H1 (cell line): ENCODE measurements around the gene SRRM3. TPM values are rescaled to one million over a fixed set of nuclear protein-coding genes. Genes with fewer than 3 reads are reported as not detected.

Experiments
- CTCF ChIA-PET: fragments of 300-600 bp; sonication (Branson Sonifier 250); formaldehyde crosslinking; loops from one replicate; lab custom pipeline; 2021; ENCODE audit not compliant: partially characterized antibody; lab: Charles Lee
- POLR2A ChIA-PET: fragments of 300-600 bp; sonication (Branson Sonifier 250); formaldehyde crosslinking; loops from one replicate; lab custom pipeline; 2021; ENCODE audit warnings: inconsistent platforms; ENCODE audit not compliant: partially characterized antibody; lab: Charles Lee
- DNase-seq, 2 experiments: peaks; one replicate each; pipeline versions ENCODE4 v3.0.0 to v3.0.0-alpha.2; 2010 to 2022; ENCODE audit warnings: low spot score in 2 of 2, low read depth in 1 of 2, mixed read lengths in 1 of 2
- FAIRE-seq: peaks from 2 replicates; lab custom pipeline; 2011; peaks lifted over from hg19 to GRCh38; lab: Jason Lieb, UNC
- H2AFZ ChIP-seq: 2 replicates; pipeline ENCODE4 v1.8.1; 2012; ENCODE audit warnings: low read length, inconsistent platforms
- H2AK5ac ChIP-seq: 2 replicates; pipeline ENCODE4 v1.6.1; 2013; ENCODE audit warnings: low read depth, low read length
- H2BK120ac ChIP-seq: replicated peaks from 2 replicates; pipeline ENCODE3; 2013; ENCODE audit warnings: low read depth, low read length, inconsistent platforms
- H2BK12ac ChIP-seq: 2 replicates; pipeline ENCODE4 v1.6.1; 2013; ENCODE audit warnings: low read depth, low read length
- H2BK15ac ChIP-seq: 2 replicates; pipeline ENCODE4 v1.6.1; 2013; ENCODE audit warnings: low read length
- H2BK20ac ChIP-seq: 2 replicates; pipeline ENCODE4 v1.6.1; 2013; ENCODE audit warnings: low read length
- H2BK5ac ChIP-seq: 2 replicates; pipeline ENCODE4 v1.6.1; 2013; ENCODE audit warnings: low read depth, low read length
- H3K14ac ChIP-seq: 2 replicates; pipeline ENCODE4 v1.6.1; 2013; ENCODE audit warnings: inconsistent platforms; ENCODE audit not compliant: insufficient read length
- H3K18ac ChIP-seq: 2 replicates; pipeline ENCODE4 v1.6.1; 2013; ENCODE audit warnings: low read length; ENCODE audit errors: extremely low read depth
- H3K23ac ChIP-seq: 2 replicates; pipeline ENCODE4 v1.6.1; 2013; ENCODE audit warnings: inconsistent platforms; ENCODE audit not compliant: insufficient read length
- H3K23me2 ChIP-seq: 2 replicates; pipeline ENCODE4 v1.6.1; 2013; ENCODE audit warnings: low read depth, low read length
- H3K27ac ChIP-seq: 2 replicates; pipeline ENCODE4 v1.6.1; 2011; ENCODE audit warnings: low read depth, low read length, inconsistent platforms
- H3K27me3 ChIP-seq, 4 experiments: replicated peaks in 1 of 4; 1 replicate in 1 of 4; 2 replicates in 3 of 4; pipeline versions ENCODE4 v1.6.1 to v1.8.1; 2011 to 2013; ENCODE audit warnings: low read length in 3 of 4, mild to moderate bottlenecking in 3 of 4, inconsistent platforms in 2 of 4, mixed read lengths in 2 of 4, moderate library complexity in 1 of 4; ENCODE audit not compliant: control insufficient read depth in 3 of 4, insufficient read depth in 3 of 4; ENCODE audit errors: extremely low read depth in 1 of 4
- H3K36me3 ChIP-seq, 4 experiments: 2 replicates each; pipeline versions ENCODE4 v1.6.1 to v1.8.1; 2011 to 2013; ENCODE audit warnings: mild to moderate bottlenecking in 4 of 4, low read length in 3 of 4, moderate library complexity in 2 of 4, control low read depth in 1 of 4, inconsistent platforms in 1 of 4; ENCODE audit not compliant: insufficient read depth in 4 of 4, control insufficient read depth in 2 of 4
- H3K4ac ChIP-seq: replicated peaks from 2 replicates; pipeline ENCODE3; 2013; ENCODE audit warnings: low read length, low read depth, mixed read lengths, inconsistent platforms; ENCODE audit not compliant: insufficient read length
- H3K4me1 ChIP-seq, 4 experiments: replicated peaks in 1 of 4; 1 replicate in 1 of 4; 2 replicates in 3 of 4; pipeline versions ENCODE4 v1.6.1 to v1.8.1; 2011 to 2013; ENCODE audit warnings: low read length in 3 of 4, inconsistent platforms in 2 of 4, mixed read lengths in 1 of 4; ENCODE audit not compliant: insufficient read depth in 4 of 4, control insufficient read depth in 3 of 4
- H3K4me2 ChIP-seq, 2 experiments: 2 replicates each; pipeline versions ENCODE4 v1.6.1 to v1.8.1; 2011 to 2013; ENCODE audit warnings: low read depth in 2 of 2, low read length in 2 of 2, control low read depth in 1 of 2, inconsistent platforms in 1 of 2, mild to moderate bottlenecking in 1 of 2; ENCODE audit not compliant: insufficient read depth in 1 of 2
- H3K4me3 ChIP-seq, 4 experiments: fragments of 200-600, 300-600 bp in 1 of 4; sonication (generic), shearing (Covaris generic), sonication (Bioruptor Twin) in 1 of 4; 2 replicates each; pipeline versions ENCODE4 v1.5.1 to v1.8.1; 2011 to 2016; ENCODE audit warnings: low read length in 4 of 4, low read depth in 3 of 4, control low read depth in 2 of 4, inconsistent platforms in 2 of 4, mild to moderate bottlenecking in 2 of 4, mixed read lengths in 1 of 4, moderate library complexity in 1 of 4; ENCODE audit not compliant: insufficient read depth in 2 of 4; ENCODE audit errors: extremely low read depth in 1 of 4
- H3K56ac ChIP-seq: replicated peaks from 2 replicates; pipeline ENCODE3; 2013; ENCODE audit warnings: low read depth, mild to moderate bottlenecking, mixed read lengths, low read length, inconsistent platforms; ENCODE audit not compliant: insufficient read length
- H3K79me1 ChIP-seq: 2 replicates; pipeline ENCODE4 v1.6.1; 2013; ENCODE audit warnings: low read depth, low read length, control low read depth
- H3K79me2 ChIP-seq, 2 experiments: 2 replicates each; pipeline versions ENCODE4 v1.6.1 to v1.8.1; 2012 to 2013; ENCODE audit warnings: low read length in 2 of 2, mild to moderate bottlenecking in 2 of 2, inconsistent platforms in 1 of 2; ENCODE audit not compliant: insufficient read depth in 2 of 2, control insufficient read depth in 1 of 2
- H3K9ac ChIP-seq, 4 experiments: replicated peaks in 1 of 4; 1 replicate in 1 of 4; 2 replicates in 3 of 4; pipeline versions ENCODE4 v1.6.1 to v1.8.1; 2011 to 2013; ENCODE audit warnings: low read depth in 3 of 4, low read length in 3 of 4, control low read depth in 2 of 4, mild to moderate bottlenecking in 2 of 4, moderate library complexity in 2 of 4, inconsistent platforms in 1 of 4; ENCODE audit errors: extremely low read depth in 1 of 4
- H3K9me3 ChIP-seq, 2 experiments: 2 replicates each; pipeline versions ENCODE4 v1.6.1 to v1.8.1; 2012 to 2013; ENCODE audit warnings: mild to moderate bottlenecking in 2 of 2, moderate library complexity in 2 of 2, control low read depth in 1 of 2, inconsistent platforms in 1 of 2, low read depth in 1 of 2, low read length in 1 of 2, mixed read lengths in 1 of 2; ENCODE audit not compliant: insufficient read depth in 2 of 2
- H4K20me1 ChIP-seq, 2 experiments: replicated peaks in 1 of 2; 2 replicates each; pipeline versions ENCODE3 to v1.8.1; 2011 to 2013; ENCODE audit warnings: inconsistent platforms in 2 of 2, low read length in 2 of 2, mild to moderate bottlenecking in 1 of 2; ENCODE audit not compliant: insufficient read depth in 2 of 2, control insufficient read depth in 1 of 2
- H4K5ac ChIP-seq: 2 replicates; pipeline ENCODE4 v1.6.1; 2013; ENCODE audit warnings: low read length, low read depth, mixed read lengths, inconsistent platforms; ENCODE audit not compliant: insufficient read length
- H4K8ac ChIP-seq: 2 replicates; pipeline ENCODE4 v1.8.0; 2013; ENCODE audit warnings: mild to moderate bottlenecking, moderate library complexity, low read length, inconsistent platforms; ENCODE audit not compliant: insufficient read depth; ENCODE audit errors: extremely low read depth
- H4K91ac ChIP-seq: replicated peaks from 2 replicates; pipeline ENCODE3; 2013; ENCODE audit warnings: low read length, mixed read lengths, inconsistent platforms; ENCODE audit not compliant: insufficient read length
- BACH1 ChIP-seq: IDR thresholded peaks from 2 replicates; pipeline ENCODE4 v1.6.1; 2012; ENCODE audit warnings: low read length, improper control_type of control experiment
- RXRA ChIP-seq: IDR thresholded peaks from 2 replicates; pipeline ENCODE4 v1.6.1; 2011; ENCODE audit warnings: low read depth, mild to moderate bottlenecking, low read length, moderate library complexity; ENCODE audit not compliant: insufficient read depth
- WGBS, 2 experiments: shearing (Covaris generic) in 1 of 2; methylation state at CpG; one replicate each; pipeline versions ENCODE4 v1.1.6 to v1.1.7; 2013 to 2015; ENCODE audit warnings: low lambda C conversion rate in 2 of 2, mixed read lengths in 2 of 2, inconsistent platforms in 1 of 2, low coverage in 1 of 2, missing lambda C conversion rate in 1 of 2; ENCODE audit not compliant: insufficient replicate concordance in 2 of 2, insufficient coverage in 1 of 2, insufficient read length in 1 of 2; ENCODE audit errors: extremely low coverage in 1 of 2, missing lambda C conversion rate in 1 of 2; 5-methylcytosine and 5-hydroxymethylcytosine counted together
- polyA plus RNA-seq, 7 experiments: library from polyadenylated mRNA; depleted of rRNA in 3 of 7; stranded (reverse) in 5 of 7; unstranded in 2 of 7; fragments of >200 nt in 5 of 7; fragments of 200-250 nt in 2 of 7; gene quantifications; 1 replicate in 5 of 7; 2 replicates in 1 of 7; 4 replicates in 1 of 7; pipeline versions ENCODE4 v1.2.1 to v1.2.3, GENCODE V29; 2011 to 2013; ENCODE audit warnings: missing spikeins in 2 of 7, mixed read lengths in 2 of 7
- total RNA-seq: library from RNA; stranded (reverse); fragmentation: NEBNext Ultra II Directional; extraction: Animal tissue kit (Norgen Biotek cat#: 25700); gene quantifications from 2 replicates; pipeline ENCODE4 v1.2.1, GENCODE V29; 2021

Gene SRRM3
- total and polyA plus RNA-seq, 2 of the 8 experiments (the other 6 are each of a cell fraction or from before 2014, with no cell fraction given) = 10.4 to 17.4 TPM

GRCh38 chr7:76193466-76193865 is 8.2 kb upstream of the SRRM3 start:
- Histone ChIP-seq H3K23me2 (no peaks in the 10 kb centered on the region), H3K4me2 (no peak overlapping the region), H4K20me1 (no peaks in the 10 kb centered on the region), H2BK120ac (no peak overlapping the region), H3K18ac (peak overlapping the region; percentile 71; the same call in 1 of the 2 replicates), H3K14ac (no peak overlapping the region), H3K27ac (no peak overlapping the region), H2BK5ac (peak overlapping the region; percentile 66; the same call in 1 of the 2 replicates), H3K27me3 (no peaks in the 10 kb centered on the region), H3K4me1 (peaks cover 0 to 11% (median 8%) of the 10 kb centered on the region in 4 experiments; a peak in 6 of 7 replicates), H3K4ac (peak overlapping the region; percentile 55), H4K8ac (no peak overlapping the region), H2BK15ac (peak overlapping the region; percentile 72; the same call in 1 of the 2 replicates), H3K23ac (no peak overlapping the region), H2AK5ac (no peak overlapping the region), H2BK12ac (peak overlapping the region; percentile 97; the same call in 1 of the 2 replicates), H3K9me3 (0 out of 4 replicates have a peak, but pooled peaks cover 0 to 5% of the 10 kb centered on the region in 2 experiments), H3K4me3 (no peak overlapping the region), H3K36me3 (no peaks in the 10 kb centered on the region), H3K9ac (no peak overlapping the region), H4K91ac (peak overlapping the region; percentile 7), H2AFZ (peak overlapping the region; percentile 77; the same call in 1 of the 2 replicates), H3K79me1 (no peaks in the 10 kb centered on the region), H3K79me2 (no peaks in the 10 kb centered on the region), H2BK20ac (peak overlapping the region; percentile 75), H3K56ac (no peak overlapping the region), H4K5ac (no peak overlapping the region)
- CTCF ChIA-PET = interaction anchor here (1.2 to 17.7 kb wide), 11 partner anchors 8 to 118 kb away, joined by 3 to 155 read pairs (median 5); partner anchors contain the start of gene SRRM3
- no peak for FAIRE-seq
- DNase-seq = no peak
- 82% methylated on average over 4 of the region's 4 CpGs; no CpG with 5 or more reads in 1 of the 2 experiments for WGBS, 2 experiments
- POLR2A ChIA-PET = interaction anchor here (0.8 to 2.0 kb wide), 6 partner anchors 15 to 89 kb away, joined by 3 to 7 read pairs (median 4); no protein-coding TSS in a partner anchor
- TF ChIP-seq RXRA = no peak
- TF ChIP-seq BACH1 = no peak
